Muscle layer of colon (tissue), 2 donors: ENCODE data around the gene SFXN4.
A peak's percentile ranks its signal among the peaks of the same experiment; 100 is the strongest.
"Not testable (repeated sequence)": the region's sequence is repeated elsewhere in the genome, so short reads cannot be mapped to it uniquely, and the experiment has no call there.

Experiments used
- H3K27ac ChIP-seq: one replicate; pipeline ENCODE4 v1.7.0; 2013; ENCODE audit warnings: low read depth, mild to moderate bottlenecking, low read length, moderate library complexity
- H3K27me3 ChIP-seq, 2 donors: one replicate each; pipeline ENCODE4 v1.7.0; 2013; ENCODE audit warnings: low read length in 2 of 2, mild to moderate bottlenecking in 2 of 2; ENCODE audit not compliant: insufficient read depth in 2 of 2, control insufficient read depth in 1 of 2
- H3K36me3 ChIP-seq: one replicate; pipeline ENCODE4 v1.7.0; 2013; ENCODE audit warnings: mild to moderate bottlenecking, low read length; ENCODE audit not compliant: insufficient read depth
- H3K4me1 ChIP-seq: one replicate; pipeline ENCODE4 v1.7.0; 2013; ENCODE audit warnings: mild to moderate bottlenecking, low read length; ENCODE audit not compliant: insufficient read depth
- H3K4me3 ChIP-seq, 2 donors: one replicate each; pipeline ENCODE4 v1.7.0; 2013; ENCODE audit warnings: low read length in 2 of 2, low read depth in 1 of 2, mild to moderate bottlenecking in 1 of 2, moderate library complexity in 1 of 2
- H3K9ac ChIP-seq: one replicate; pipeline ENCODE4 v1.7.0; 2013; ENCODE audit warnings: low read length
- H3K9me3 ChIP-seq: one replicate; pipeline ENCODE4 v1.7.0; 2013; ENCODE audit warnings: mild to moderate bottlenecking, low read length
- donor health status: abdominal sarcoma.
- donor health status: Adenocarcinoma of cecum.

The SFXN4 gene

DNA sequence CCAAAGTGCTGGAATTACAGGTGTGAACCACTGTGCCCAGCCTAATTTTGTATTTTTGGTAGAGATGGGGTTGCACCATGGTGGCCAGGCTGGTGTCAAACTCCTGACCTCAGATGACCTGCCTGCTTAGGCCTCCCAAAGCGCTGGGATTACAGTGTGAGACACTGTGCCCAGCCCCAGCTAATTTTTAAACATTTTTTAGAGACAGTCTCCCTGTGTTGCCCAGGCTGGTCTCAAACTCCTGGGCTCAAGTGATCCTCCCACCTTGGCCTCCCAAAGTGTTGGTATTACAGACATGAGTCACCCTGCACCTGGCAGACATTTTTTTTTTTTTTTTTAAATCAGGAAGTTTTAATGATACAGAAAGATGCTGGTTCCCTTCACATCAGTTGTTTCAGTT is 46.1 kb downstream of the SFXN4 start:
- peaks cover 5% of the 10 kb centered on the region for H3K4me1 ChIP-seq
- no peaks in the 10 kb centered on the region for H3K27me3 ChIP-seq
- no peak overlapping the region for H3K9ac ChIP-seq
- no peaks in the 10 kb centered on the region for H3K9me3 ChIP-seq
- peaks cover 29% of the 10 kb centered on the region for H3K36me3 ChIP-seq
- no peak overlapping the region for H3K27ac ChIP-seq
- H3K4me3 ChIP-seq: no peak overlapping the region

GRCh38 chr10:119118231-119118630 is 47.3 kb downstream of the SFXN4 start:
- Histone ChIP-seq H3K4me1 (peaks cover 16% of the 10 kb centered on the region), H3K27me3 (no peaks in the 10 kb centered on the region), H3K9me3 (no peaks in the 10 kb centered on the region), H3K4me3 (no peak overlapping the region), H3K36me3 (peaks cover 33% of the 10 kb centered on the region), H3K9ac (no peak overlapping the region), H3K27ac (no peak overlapping the region)

GRCh38 chr10:119116326-119116951 is 49.1 kb downstream of the SFXN4 start:
- no peaks in the 10 kb centered on the region for H3K27me3 ChIP-seq
- no peak overlapping the region for H3K9ac ChIP-seq
- no peak overlapping the region for H3K27ac ChIP-seq
- peaks cover 16% of the 10 kb centered on the region for H3K4me1 ChIP-seq
- H3K4me3 ChIP-seq: no peak overlapping the region
- no peaks in the 10 kb centered on the region for H3K9me3 ChIP-seq
- H3K36me3 ChIP-seq: peaks cover 29% of the 10 kb centered on the region

DNA sequence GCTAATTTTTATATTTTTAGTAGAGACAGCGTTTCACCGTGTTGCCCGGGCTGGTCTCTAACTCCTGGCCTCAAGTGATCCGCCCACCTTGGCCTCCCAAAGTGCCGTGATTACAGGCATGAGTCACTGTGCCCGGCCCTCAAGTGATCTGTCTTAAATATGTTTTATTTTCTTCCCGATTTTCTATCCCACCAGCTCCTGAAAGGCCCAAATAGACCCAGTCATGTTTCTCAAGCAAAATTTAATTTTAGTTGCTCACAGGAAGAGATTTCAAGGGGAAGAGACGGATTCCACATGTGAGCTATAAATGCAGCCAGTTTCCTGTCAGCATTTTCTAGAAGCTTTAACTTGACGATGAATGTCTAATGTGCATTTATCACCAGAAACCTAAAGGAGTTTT is 49.6 kb downstream of the SFXN4 start:
- Histone ChIP-seq H3K9me3 (no peaks in the 10 kb centered on the region), H3K9ac (no peak overlapping the region), H3K27me3 (no peaks in the 10 kb centered on the region), H3K36me3 (peaks cover 28% of the 10 kb centered on the region), H3K27ac (no peak overlapping the region), H3K4me1 (peaks cover 16% of the 10 kb centered on the region), H3K4me3 (no peak overlapping the region)

GRCh38 chr10:119113751-119114732 is 51.5 kb downstream of the SFXN4 start:
- peak overlapping the region; percentile 49 for H3K27ac ChIP-seq
- no peaks in the 10 kb centered on the region for H3K9me3 ChIP-seq
- H3K27me3 ChIP-seq: no peaks in the 10 kb centered on the region
- H3K4me3 ChIP-seq: no peak overlapping the region
- peaks cover 27% of the 10 kb centered on the region for H3K36me3 ChIP-seq
- H3K4me1 ChIP-seq: peaks cover 16% of the 10 kb centered on the region
- H3K9ac ChIP-seq: no peak overlapping the region

- H3K36me3 ChIP-seq: peaks cover 23% of the 10 kb centered on the region
- no peaks in the 10 kb centered on the region for H3K27me3 ChIP-seq
- no peak overlapping the region for H3K27ac ChIP-seq
- no peak overlapping the region for H3K4me3 ChIP-seq
- no peak overlapping the region for H3K9ac ChIP-seq
- H3K9me3 ChIP-seq: no peaks in the 10 kb centered on the region
- peaks cover 16% of the 10 kb centered on the region for H3K4me1 ChIP-seq
Observed at GRCh38 chr10:119112056-119112455, 53.5 kb downstream of the SFXN4 start.

- not testable (repeated sequence) for H3K27ac ChIP-seq, H3K9ac ChIP-seq, H3K9me3 ChIP-seq, H3K4me1 ChIP-seq, H3K27me3 ChIP-seq, H3K4me3 ChIP-seq
- peaks cover 18% of the 10 kb centered on the region for H3K36me3 ChIP-seq
Observed at GRCh38 chr10:119107771-119108170, 57.7 kb downstream of the SFXN4 start.

GRCh38 chr10:119107106-119107505 is 58.4 kb downstream of the SFXN4 start:
- not testable (repeated sequence) for H3K27ac ChIP-seq, H3K4me3 ChIP-seq, H3K27me3 ChIP-seq, H3K4me1 ChIP-seq, H3K9ac ChIP-seq, H3K9me3 ChIP-seq
- peaks cover 17% of the 10 kb centered on the region for H3K36me3 ChIP-seq

DNA sequence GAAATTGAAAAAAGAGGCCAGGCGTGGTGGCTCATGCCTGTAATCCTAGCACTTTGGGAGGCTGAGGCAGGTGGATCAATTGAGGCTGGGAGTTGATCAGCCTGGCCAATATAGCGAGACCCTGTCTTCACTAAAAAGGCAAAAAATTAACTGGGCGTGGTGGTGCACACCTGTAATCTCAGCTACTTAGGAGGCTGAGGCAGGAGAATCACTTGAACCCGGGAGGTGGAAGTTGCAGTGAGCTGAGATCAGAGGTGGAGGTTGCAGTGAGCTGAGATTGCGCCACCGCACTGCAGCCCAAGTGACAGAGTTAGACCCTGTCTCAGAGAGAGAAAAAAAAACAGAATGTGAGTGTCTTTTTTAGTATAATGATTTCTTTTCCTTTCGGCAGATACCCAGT is 59.6 kb downstream of the SFXN4 start:
- H3K36me3 ChIP-seq: peaks cover 12% of the 10 kb centered on the region
- not testable (repeated sequence) for H3K27me3 ChIP-seq, H3K9ac ChIP-seq, H3K9me3 ChIP-seq, H3K27ac ChIP-seq, H3K4me1 ChIP-seq, H3K4me3 ChIP-seq

- Histone ChIP-seq H3K27me3 (no peaks in the 10 kb centered on the region), H3K27ac (no peak overlapping the region), H3K4me3 (peak overlapping the region; percentile 55 to 61), H3K9ac (no peak overlapping the region), H3K9me3 (no peaks in the 10 kb centered on the region), H3K36me3 (peaks cover 9% of the 10 kb centered on the region), H3K4me1 (peaks cover 8% of the 10 kb centered on the region)
Observed at GRCh38 chr10:119105155-119105554, 60.4 kb downstream of the SFXN4 start.

DNA sequence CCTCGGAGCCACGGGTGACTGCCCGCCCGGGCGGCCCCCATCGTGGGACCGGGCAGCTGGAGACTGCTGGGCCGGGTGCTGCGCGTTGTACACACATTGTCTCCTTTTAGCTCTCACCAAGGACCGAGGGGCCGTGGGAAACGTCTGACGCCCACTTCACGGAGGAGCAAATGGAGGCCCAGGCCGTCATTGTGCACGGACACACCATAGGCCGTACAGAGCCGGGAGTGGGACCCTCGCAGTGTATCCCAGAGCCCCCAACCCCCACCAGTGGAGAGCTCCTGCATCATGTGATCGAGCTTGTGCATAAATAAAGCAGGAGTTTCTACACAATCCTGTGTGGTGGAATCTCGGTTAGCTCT is 60.9 kb downstream of the SFXN4 start:
- no peak overlapping the region for H3K9ac ChIP-seq
- H3K36me3 ChIP-seq: peaks cover 4% of the 10 kb centered on the region
- no peaks in the 10 kb centered on the region for H3K27me3 ChIP-seq
- H3K27ac ChIP-seq: no peak overlapping the region
- H3K4me1 ChIP-seq: peaks cover 8% of the 10 kb centered on the region
- H3K4me3 ChIP-seq: peak overlapping the region; percentile 55 to 61
- H3K9me3 ChIP-seq: no peaks in the 10 kb centered on the region
